ENCODE data around the gene SSBP3.

DNA sequence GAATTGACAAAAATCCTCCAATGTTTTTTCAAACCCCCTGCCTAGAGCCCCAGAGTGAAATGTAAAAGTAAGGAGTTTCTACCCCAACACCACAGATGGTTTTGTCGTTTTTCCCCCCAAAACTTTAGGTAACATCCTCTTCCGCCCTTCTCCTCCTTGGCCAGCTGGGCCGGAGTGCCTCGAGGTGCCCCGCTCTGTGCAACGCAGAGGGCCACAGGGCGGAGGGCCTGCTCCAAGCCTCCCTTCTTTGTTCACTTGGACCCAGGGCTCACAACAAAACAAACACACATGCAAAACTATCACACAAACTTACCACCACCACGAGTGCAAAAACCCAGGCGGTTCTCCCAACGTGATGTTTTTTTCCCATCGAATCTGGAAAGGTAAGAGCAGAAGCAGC, 1.9 kb downstream of the SSBP3 start:
- TF ChIP-seq, protein P1, sequence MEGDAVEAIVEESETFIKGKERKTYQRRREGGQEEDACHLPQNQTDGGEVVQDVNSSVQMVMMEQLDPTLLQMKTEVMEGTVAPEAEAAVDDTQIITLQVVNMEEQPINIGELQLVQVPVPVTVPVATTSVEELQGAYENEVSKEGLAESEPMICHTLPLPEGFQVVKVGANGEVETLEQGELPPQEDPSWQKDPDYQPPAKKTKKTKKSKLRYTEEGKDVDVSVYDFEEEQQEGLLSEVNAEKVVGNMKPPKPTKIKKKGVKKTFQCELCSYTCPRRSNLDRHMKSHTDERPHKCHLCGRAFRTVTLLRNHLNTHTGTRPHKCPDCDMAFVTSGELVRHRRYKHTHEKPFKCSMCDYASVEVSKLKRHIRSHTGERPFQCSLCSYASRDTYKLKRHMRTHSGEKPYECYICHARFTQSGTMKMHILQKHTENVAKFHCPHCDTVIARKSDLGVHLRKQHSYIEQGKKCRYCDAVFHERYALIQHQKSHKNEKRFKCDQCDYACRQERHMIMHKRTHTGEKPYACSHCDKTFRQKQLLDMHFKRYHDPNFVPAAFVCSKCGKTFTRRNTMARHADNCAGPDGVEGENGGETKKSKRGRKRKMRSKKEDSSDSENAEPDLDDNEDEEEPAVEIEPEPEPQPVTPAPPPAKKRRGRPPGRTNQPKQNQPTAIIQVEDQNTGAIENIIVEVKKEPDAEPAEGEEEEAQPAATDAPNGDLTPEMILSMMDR (conservative IDR thresholded peaks at IDR 0.05; ENCODE audit: low read depth in 2 of 2): no peak
- TF ChIP-seq REST (IDR thresholded peaks at IDR 0.05; ENCODE audit: unreplicated experiment): no peak
- TF ChIP-seq POLR2AphosphoS5 (IDR thresholded peaks at IDR 0.05; ENCODE audit: low read depth): no peak
- TF ChIP-seq, protein P2, sequence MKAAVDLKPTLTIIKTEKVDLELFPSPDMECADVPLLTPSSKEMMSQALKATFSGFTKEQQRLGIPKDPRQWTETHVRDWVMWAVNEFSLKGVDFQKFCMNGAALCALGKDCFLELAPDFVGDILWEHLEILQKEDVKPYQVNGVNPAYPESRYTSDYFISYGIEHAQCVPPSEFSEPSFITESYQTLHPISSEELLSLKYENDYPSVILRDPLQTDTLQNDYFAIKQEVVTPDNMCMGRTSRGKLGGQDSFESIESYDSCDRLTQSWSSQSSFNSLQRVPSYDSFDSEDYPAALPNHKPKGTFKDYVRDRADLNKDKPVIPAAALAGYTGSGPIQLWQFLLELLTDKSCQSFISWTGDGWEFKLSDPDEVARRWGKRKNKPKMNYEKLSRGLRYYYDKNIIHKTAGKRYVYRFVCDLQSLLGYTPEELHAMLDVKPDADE (IDR thresholded peaks at IDR 0.05): no peak
- no peak for TF ChIP-seq EZH2 (IDR thresholded peaks at IDR 0.05; ENCODE audit: low read depth, unreplicated experiment)
